Progenitor cell of endocrine pancreas (in vitro differentiated cells): ENCODE measurements around the gene DHX9. TPM values are rescaled to one million over a fixed set of nuclear protein-coding genes. Genes with fewer than 3 reads are reported as not detected.

Source experiments
- DNase-seq: peaks from one replicate; pipeline ENCODE4 v3.0.0; 2021; ENCODE audit warnings: low spot score; ENCODE audit not compliant: unreplicated experiment
- H3K27ac Mint-ChIP-seq: 2 replicates; pipeline ENCODE4 v1.8.0; 2021; ENCODE audit warnings: mild to moderate bottlenecking, moderate library complexity, mixed read lengths
- H3K27me3 Mint-ChIP-seq: 2 replicates; pipeline ENCODE4 v1.8.0; 2021; ENCODE audit warnings: mixed read lengths
- H3K36me3 Mint-ChIP-seq: 2 replicates; pipeline ENCODE4 v1.8.0; 2022; ENCODE audit warnings: mixed read lengths; ENCODE audit not compliant: insufficient read depth
- H3K4me1 Mint-ChIP-seq: 2 replicates; pipeline ENCODE4 v1.8.0; 2021; ENCODE audit warnings: low read depth, mixed read lengths
- H3K4me3 Mint-ChIP-seq: 2 replicates; pipeline ENCODE4 v1.8.0; 2021; ENCODE audit warnings: low read depth, mild to moderate bottlenecking, moderate library complexity, mixed read lengths
- H3K9me3 Mint-ChIP-seq: 2 replicates; pipeline ENCODE4 v1.8.0; 2021; ENCODE audit warnings: low read depth, mixed read lengths
- long read RNA-seq: library from polyadenylated mRNA; unstranded; transcript quantifications from one replicate; pipeline ENCODE4 v2.0.0, GENCODE V29; 2020
- total RNA-seq: library from RNA; stranded (reverse); gene quantifications from 2 replicates; pipeline ENCODE4 v1.2.1, GENCODE V29; 2021
- TF ChIP-seq, protein P1 (sequence below): fragments of 200-600 bp; sonication (generic); IDR thresholded peaks from one replicate; pipeline ENCODE4 v1.5.0; 2021; ENCODE audit warnings: antibody characterized with exemption, mild to moderate bottlenecking; ENCODE audit not compliant: unreplicated experiment

The DHX9 gene
- 289 and 296 TPM in 2 replicates for total RNA-seq
- long read RNA-seq, full-length matches to known transcripts, result 297 of 739 reads
- long read RNA-seq, partial matches to known transcripts, result 388 of 739 reads
- long read RNA-seq, other reads (novel, unspliced or antisense), result 54 of 739 reads

DNA sequence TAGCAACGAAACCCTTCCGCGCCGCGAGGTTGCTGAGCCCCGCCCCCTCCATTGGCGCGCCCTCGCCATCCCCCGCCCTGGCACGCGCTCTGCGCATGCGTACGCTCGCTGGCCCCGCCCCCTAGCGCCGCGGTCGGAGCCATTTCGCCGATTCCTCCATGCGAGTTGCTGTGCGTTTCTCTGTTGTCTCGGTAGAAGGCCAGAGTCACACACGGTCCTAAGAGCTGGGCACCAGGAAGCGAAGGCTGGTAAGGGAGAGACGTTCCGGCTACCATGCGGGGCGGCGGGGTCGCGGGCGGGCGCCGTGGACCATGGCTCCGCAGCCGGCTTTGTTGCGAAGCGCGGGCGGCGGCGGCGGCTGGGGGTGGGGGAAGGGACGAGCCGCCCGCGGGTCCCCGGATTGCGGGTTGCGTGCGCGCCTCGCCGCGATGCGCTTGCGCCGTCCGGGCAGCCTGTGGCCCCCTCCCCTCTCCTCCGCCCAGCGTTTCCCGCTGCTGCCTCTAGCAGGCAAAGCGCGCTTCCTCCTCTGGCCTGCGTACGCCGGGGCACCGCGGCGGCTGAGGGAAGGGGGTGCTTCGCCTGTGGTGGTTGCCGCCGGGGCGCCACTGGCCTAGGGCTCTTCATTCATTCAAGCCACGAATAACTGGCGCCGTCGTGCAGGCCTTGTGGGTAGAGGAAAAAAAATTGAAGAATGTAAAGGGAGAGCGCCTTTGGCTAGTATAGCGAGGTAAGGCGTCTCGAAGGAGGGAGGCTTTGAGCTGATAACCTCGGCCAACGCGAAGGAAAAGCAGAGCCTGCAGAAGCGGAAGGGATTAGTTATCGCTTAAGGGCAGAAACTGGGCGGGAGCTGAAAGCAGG is at the start of gene DHX9:
DHX9 (plus strand) TSS at position 139 of the 858 bp plus-strand sequence. CDS start 3,220 bp downstream, outside the sequence.
- Mint-ChIP-seq H3K27ac (peak within 1 kb of the TSS; percentile 100), H3K27me3 (no peaks in the 10 kb centered on the region), H3K9me3 (no peaks in the 10 kb centered on the region), H3K4me1 (peaks cover 33% of the 10 kb centered on the region), H3K36me3 (peaks cover 12% of the 10 kb centered on the region), H3K4me3 (peak within 1 kb of the TSS; percentile 96)
- DNase-seq, result peak; percentile 92
- TF ChIP-seq, protein P1, sequence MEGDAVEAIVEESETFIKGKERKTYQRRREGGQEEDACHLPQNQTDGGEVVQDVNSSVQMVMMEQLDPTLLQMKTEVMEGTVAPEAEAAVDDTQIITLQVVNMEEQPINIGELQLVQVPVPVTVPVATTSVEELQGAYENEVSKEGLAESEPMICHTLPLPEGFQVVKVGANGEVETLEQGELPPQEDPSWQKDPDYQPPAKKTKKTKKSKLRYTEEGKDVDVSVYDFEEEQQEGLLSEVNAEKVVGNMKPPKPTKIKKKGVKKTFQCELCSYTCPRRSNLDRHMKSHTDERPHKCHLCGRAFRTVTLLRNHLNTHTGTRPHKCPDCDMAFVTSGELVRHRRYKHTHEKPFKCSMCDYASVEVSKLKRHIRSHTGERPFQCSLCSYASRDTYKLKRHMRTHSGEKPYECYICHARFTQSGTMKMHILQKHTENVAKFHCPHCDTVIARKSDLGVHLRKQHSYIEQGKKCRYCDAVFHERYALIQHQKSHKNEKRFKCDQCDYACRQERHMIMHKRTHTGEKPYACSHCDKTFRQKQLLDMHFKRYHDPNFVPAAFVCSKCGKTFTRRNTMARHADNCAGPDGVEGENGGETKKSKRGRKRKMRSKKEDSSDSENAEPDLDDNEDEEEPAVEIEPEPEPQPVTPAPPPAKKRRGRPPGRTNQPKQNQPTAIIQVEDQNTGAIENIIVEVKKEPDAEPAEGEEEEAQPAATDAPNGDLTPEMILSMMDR, result peak; percentile 34

DNA sequence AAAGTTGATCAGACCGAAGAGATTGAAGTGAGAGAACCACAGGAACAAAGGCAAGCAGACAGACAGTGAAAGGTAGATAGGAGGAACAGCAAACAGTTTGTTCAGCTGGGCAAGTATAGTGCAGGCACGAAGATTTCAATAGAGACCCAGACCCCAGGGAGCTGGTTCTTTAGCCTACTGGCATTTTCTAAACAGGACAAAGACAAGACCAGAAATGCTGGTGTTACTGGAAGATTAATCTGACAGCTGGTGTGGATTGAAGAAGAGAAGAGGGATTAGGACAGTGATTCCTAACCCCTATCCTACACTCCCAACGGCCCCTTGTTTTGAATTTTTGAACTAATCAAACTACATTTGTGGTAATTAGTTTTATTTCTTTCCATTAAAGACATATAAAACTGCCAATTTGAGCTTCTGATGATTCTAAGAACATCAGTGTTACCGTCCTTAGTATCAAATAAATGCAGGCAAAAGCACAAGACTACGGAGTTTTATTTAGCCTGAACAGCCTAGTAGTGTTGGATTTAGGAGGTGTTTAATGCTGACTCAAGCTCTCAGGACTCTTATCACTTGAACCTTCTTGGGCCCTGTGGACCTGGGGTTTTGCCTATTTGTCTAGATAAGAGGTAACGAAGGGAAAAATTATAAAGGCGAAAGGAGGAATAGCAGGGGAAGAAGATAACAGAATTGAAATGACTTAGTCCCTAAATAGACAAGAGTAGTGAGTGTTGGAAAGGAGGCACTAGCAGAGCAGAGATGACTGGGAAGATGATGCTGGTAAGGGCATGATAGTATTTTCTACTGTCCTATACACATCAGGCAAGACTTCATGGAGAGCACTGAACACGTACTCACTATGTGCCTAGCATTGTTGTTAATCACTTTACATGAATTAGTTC is 47.6 kb upstream of the DHX9 start:
- Mint-ChIP-seq H3K4me1 (peaks cover 2% of the 10 kb centered on the region), H3K4me3 (no peak overlapping the region), H3K27ac (no peak overlapping the region), H3K36me3 (no peaks in the 10 kb centered on the region), H3K9me3 (no peaks in the 10 kb centered on the region), H3K27me3 (peaks cover 38% of the 10 kb centered on the region)
- TF ChIP-seq, protein P1, result no peak
- no peak for DNase-seq

DNA sequence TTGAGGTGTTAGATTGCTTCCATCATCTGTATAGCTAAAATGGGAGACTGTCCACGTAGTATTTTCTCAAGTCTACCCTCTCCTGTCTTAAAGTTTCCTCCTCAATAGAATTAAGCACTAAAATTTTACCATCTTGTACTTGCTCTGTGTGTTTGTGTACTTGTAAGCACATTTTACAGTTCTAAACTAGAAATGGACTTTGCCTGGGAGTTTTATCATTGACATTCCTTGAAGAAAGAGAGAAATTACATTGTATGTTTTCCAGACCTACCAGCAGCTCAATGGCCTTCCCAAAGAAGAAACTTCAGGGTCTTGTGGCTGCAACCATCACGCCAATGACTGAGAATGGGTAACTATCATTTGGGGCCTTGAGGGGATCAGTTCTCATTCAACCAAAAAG is 45.1 kb upstream of the DHX9 start:
- Mint-ChIP-seq H3K27ac (no peak overlapping the region), H3K27me3 (peaks cover 14% of the 10 kb centered on the region), H3K9me3 (no peaks in the 10 kb centered on the region), H3K4me1 (peaks cover 2% of the 10 kb centered on the region), H3K36me3 (no peaks in the 10 kb centered on the region), H3K4me3 (no peak overlapping the region)
- no peak for DNase-seq
- TF ChIP-seq, protein P1, result no peak

DNA sequence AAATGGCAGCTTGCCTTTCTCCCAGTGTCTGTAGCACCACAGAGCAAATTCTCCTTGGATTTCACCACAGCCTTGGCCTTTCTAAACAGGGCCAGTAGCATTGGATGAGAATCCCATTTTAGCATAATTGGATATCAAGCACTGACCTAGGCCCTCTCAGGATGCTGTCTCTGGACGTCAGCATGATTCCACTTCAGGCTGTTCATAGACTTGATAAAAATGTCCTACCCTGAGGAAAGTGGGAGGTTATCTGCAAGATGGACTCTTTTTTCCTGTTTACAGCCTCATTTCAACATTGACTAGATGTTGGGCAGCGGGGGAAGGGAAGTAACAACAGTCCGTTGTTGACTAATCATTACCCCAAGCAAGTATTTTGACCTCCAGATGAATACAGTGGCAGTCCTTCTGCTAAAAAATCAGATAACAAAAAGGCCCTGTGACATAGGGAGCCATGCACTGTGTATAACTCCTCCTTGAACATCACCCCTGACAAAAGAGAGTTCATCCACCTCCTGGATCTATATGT is 44.4 kb upstream of the DHX9 start:
- Mint-ChIP-seq H3K9me3 (no peaks in the 10 kb centered on the region), H3K4me1 (peaks cover 2% of the 10 kb centered on the region), H3K36me3 (no peaks in the 10 kb centered on the region), H3K27ac (no peak overlapping the region), H3K27me3 (peaks cover 10% of the 10 kb centered on the region), H3K4me3 (no peak overlapping the region)
- TF ChIP-seq, protein P1, result no peak
- no peak for DNase-seq
